GM21717 (cell line): ENCODE results near the gene KRT76.

Experiments used
- ATAC-seq: cut with Tn5 transposase; IDR thresholded peaks from one replicate; pipeline ENCODE4 v1.9.1; 2021; ENCODE audit warnings: mild to moderate bottlenecking, moderate library complexity; ENCODE audit not compliant: unreplicated experiment

Gene KRT76

DNA sequence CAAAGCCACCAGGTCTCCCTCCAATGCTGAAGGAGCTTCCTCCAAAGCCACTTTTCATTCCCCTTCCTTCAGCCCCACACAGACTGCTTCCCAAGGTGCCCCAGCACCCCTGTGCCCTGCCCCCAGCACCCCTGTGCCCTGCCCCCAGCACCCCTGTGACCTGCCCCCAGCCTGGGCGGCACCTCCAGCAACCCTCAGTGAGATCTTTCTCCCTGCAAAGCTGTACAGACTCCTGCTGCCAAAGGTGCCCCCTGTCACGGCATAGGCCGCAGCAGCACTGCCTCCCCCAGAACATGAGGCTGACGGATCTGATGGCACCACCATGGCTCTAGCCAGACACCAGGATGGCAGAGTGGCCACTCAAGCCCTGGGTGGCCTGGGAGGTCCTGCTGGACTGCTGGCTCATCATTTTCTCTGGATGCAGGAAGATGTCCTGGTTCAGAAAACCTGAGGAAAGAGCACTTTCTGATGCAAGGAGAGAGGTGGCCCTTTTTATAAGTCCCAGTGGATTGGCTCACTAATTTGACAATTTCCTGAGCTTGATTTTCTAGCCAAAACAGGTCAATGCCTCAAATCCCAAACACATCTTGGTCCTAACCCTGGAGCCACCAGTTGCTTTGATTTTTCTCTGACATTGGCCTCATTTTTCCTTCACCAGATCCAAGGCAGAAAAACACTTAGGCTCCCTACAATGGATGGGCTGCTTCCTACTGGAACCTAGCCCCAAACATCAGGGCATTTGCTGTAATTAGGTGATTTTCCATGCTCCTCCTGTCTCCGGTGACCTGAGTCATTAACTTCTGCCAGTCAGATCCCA is 41.1 kb downstream of the KRT76 start:
- no peak for ATAC-seq

DNA sequence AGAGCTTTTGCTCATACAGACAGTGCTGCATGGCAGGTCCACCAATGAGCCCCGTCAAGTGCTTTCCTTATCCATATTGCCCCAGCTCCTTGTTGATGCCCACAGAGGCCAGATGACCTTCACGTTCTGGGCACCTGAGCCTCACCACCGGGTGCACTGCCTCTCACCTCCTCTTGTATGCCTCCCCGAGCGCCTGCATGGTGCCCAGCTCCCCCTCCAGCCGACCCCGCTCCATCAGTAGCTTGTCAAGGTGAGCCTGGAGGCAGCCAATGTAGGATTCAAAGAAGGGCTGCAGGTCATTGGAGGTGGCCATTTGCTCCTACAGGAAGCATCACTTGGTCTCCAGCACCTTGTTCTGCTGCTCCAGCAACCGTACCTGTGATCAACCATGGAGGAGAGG is 42.0 kb downstream of the KRT76 start:
- no peak for ATAC-seq

DNA sequence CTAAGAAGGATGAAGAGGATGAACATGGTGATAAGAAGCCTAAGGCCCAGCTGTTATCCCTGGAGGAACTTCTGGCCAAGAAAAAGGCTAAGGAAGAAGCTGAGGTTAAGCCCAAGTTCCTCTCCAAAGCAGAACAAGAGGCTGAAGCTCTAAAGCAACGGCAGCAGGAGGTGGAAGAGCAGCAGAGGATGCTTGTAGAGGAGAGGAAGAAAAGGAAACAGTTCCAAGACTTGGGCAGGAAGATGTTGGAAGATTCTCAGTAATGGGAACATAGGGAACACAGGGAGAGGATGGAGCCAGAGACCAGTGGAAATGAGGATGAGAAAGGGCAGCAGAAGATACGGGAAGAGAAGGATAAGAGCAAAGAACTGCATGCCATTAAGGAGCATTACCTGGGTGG is 46.4 kb downstream of the KRT76 start:
- no peak for ATAC-seq

DNA sequence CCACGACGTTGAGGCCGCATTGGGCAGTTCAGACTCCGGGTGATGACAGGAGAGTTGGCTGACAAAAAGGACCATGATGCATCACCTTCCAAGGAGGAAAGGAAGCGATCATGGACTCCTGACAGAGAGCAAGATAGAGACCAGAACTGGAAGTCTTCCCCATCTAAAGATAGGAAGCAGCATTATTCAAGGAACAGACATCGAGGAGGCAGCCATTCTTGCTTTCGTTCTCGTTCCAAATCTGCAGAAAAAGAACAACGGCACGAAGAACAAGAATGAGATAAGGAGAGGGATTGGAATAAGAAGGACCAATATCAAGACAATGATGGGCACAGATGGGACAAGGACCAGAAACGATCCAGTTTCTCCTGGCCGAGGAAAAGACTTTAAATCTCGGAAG is 46.8 kb downstream of the KRT76 start:
- ATAC-seq, result no peak

DNA sequence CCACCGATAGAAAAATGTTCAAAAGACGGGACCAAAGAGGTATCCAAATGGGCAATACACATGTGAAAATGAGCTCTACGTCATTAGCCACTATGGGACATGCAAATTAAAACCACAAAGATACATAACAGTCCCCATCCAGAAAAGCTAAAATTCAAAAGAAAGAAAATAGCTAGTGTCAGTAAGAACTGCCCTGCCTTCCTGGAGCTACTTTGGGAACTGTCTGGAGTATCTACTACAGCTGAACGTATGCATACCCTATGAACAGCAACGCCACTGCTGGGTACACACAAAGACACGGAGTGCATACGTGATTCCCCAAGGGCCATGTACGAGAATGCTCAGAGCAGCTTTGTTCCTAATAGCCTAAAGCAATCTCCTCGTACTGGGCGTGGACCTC is 48.0 kb downstream of the KRT76 start:
- ATAC-seq, result no peak

DNA sequence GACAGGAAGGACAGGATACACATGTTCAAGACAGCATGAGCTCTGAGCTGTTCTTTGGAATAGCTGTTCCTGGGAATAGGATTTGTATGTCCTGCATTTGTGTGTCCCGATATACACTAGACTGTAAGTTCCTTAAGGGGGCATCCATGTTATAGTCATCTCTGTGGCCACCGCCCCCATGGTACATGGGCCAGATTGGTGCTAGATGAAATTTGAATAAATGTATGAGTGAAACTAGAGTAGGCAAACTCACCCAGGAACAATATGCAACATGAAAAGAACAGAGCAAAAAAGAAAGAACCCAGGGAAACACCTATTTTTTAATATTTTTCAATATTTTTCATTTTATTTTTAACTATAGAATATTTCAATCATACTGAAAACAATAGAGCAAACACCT is 48.8 kb downstream of the KRT76 start:
- no peak for ATAC-seq

DNA sequence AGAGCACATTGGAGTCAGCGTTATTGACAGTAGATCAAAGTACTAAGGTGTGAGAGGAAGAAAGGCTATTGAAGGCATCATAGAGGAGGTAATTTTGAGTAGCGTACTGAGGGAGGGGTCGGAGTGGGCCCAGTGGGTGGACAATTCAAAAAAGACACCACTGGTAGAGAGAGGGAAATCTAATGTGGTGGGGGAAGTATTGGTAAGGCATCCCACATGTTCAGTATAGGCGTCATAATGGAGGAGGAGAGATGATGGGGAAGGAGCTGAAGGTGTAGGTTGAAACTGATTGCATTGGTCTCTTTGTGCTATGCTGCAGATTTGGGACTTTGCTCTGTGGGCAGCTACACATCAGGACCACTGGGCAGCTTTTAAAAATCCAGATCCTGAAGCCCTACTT is 50.1 kb downstream of the KRT76 start:
- ATAC-seq, result no peak

DNA sequence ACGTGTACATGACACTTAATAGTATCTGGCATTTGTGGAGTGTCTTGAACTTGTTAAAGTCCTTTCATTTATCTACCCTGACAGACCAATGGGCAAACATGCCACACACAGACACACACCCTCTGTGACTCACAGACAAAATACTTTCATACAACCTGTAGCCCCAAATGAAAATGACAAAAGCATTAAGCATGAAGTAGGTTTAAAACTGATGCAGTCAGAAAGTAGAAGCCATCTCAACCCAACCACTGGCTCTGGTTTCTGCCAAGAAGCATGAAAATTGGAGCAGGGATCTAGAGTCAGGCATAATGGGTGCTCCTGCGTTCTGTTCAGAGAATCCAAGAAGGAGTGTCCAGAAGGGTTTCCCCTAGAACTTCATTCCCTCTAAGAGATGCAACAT is 50.7 kb downstream of the KRT76 start:
- ATAC-seq, result no peak

DNA sequence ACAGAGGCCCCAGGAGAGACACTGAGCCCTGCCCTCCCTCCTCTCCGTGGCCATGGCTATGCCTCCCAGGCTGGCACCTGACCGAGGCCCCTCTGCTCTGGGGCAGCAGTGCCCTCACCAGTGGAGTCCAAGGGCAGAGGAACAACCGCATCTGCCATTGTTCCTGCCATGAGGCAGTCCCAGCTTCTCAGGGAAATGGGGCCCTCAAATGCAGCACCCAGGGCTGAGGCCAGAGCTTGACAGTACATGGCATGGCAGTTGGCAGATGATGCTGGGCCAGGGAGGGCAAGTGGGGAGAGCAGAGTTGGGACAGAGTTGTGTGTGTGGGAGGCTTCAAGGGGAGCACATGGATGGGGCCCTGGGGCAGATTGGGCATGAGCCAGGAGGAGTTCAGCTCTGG is 52.8 kb downstream of the KRT76 start:
- ATAC-seq, result no peak

DNA sequence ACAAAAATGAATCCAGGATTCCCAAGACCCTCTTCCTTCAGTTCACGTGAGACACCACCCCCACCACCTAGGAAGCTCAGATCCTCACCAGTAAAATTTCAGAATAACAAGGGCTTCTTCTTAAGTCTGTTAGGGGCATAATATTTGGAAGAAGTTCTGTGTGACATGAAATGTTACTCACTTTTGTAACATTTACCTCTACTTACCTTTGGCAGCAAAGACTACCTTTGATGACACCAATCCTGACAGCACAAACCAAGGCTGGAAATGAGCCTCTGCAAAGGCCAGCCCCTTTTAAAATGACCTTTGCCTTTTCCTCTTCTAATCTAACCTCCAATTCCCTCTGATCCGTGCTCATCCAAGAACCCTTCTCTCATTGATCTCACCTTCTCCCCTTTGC is 54.5 kb downstream of the KRT76 start:
- ATAC-seq, result no peak

DNA sequence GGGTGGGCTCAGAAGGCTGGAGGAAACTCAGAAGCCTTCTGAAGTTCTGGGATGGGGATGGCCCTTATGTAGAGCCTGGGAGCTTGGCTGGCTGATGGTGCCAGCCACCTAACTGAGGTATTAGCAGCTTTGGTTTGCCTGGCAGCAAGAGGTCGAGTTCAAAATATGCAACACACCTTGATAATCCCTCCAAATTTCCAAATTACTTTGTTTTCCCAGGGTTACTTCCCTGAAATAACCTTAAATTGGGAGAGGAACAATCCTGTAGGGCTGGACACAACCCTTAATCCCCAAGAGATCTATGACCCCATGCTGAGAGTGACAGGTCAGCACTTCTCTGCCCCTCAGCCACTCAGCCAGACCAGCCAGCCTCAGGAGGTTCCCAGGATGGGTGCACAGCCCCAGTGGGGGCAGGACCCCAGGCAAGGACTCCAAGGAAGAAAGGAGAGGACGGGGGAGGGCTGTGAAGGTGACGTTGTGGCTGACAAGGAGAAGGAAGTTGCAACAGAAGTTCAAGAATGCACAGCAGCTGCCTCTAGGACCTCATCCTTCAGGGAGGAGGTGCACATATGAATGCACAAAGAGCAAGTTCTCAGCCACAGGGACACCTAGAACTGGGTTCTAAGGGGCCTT is 55.2 kb downstream of the KRT76 start:
- no peak for ATAC-seq

DNA sequence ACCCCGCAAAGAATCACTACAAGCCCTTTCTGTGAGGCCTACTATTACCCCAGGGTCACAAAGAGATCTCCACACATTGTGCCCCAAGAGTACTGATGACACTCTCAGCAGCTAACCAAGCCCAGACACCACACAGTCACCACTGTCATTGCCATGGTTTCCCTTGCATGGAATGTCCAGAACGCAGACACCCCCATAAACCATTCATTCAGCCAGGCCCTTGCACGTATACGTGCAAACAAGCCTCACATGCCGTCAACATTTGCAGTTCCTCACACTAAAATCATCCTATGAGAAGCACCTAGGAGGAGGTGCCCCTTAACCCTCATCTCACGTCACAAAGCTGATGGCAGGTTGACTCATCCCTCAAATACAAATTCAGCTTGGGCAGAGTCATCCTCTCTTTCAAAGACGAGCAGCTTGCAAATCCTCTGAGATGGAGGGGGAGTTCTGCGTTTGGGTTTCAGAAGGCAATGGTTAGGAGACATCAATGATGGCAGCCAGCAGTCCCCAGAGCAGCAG is 56.7 kb downstream of the KRT76 start:
- no peak for ATAC-seq
